Colon (tissue), 2 donors: ENCODE results near the gene KRT80.

ENCODE experiments used
- FAIRE-seq: peaks from 2 replicates; lab custom pipeline; 2012; peaks lifted over from hg19 to GRCh38; lab: Jason Lieb, UNC
- donor health status: control.
- donor health status: control.

Gene KRT80

DNA sequence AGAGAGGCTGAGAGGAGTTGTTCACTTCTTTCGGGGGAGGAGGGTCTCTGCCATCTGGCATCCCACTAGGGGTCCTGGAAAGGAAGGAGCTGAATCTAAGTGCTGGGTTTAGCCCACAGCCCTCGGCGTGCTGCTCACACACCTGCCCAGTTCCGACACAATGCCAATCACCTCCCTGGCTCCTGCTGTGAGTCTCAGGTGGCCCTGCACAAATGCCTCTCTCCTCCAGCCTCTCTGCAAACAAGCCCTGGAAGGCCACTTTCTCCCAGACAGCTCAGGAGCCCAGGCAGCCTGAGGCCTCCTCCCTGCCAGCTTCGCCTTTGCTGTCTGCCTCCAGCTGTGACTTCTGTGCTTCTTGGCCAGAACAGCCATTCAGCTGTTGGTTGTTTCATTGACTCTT lies 61.1 kb downstream of the KRT80 start:
- FAIRE-seq: no peak

DNA sequence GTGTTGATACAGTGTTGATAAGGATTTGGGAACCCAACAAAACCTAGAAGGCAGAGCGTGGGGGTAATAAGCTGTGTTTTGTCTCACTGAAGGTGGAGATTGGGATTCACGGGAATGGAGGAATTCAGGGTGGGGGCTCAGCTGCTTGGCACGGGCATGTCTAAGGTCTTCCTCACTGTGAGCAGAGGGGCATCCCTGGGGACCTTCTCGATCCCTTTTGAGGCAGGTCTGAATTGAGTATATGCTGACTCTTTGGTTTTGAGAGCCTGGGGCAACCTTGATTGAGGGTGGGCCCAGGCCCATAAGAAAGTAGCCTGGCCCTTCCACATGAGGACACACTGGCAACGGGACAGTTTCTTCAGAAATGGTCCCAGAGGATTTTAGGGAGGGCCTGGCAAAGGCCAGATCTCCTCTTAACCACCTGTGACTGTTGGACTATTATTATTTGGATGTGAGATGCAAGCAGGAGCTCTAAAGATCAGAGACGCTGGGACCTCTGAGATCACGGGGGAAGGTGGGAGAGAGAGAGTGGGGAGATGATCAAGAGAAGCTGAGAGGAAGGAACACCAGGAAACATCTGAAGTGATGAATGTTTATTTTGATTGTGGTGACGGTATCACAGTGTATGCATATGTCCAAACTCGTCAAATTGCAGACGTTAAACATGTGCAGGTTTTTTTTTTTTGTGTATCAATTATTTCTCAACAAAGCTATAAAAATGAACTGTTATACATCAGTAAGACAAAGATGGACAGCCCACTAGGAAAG lies 63.9 kb downstream of the KRT80 start:
- no peak for FAIRE-seq

DNA sequence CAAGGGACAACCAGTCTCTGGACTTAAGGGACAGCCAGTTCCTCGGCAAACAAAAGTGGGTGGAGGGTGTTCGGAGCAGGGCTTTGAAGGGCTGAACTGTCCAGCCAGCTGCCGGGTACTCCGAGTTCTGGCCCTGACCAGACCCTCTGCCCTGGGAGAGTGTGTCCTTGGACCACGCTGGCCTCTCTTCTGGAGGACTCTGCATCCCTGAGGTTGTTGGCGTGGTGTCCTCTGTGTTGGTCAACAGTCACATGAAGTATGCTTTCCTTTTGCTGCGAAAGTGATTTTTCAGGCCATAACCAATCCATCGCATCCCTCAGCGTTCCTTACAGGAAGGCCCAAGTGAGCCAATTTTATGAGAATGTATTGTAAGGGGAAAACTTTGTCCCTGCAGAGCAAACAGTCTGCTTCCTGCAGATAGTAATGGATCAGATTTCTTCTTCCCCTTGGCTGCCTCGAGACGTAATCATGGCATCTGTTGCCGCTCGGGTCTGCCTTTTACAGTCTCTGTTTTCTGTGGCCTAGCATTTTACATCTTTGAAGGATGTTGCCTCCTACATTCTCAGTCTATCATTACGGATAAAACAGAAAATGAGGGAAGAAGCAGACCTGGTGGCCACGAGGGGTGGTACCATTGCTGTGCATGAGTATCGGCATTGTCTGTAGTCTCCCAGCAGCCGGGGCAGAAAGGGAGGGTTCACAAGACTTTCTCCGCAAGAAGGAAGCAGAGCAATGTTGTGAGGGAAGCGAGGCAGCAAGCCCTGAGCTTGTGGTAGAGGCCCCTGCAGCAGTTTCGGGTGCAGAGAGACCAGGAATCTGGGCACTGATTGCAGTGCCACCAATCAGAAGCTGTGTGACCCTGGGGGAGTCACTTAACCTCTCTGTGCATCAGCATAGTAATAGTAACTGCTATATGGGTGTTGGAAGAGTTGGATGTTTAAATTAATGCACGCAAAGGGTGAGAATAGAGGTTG lies 64.9 kb downstream of the KRT80 start:
- FAIRE-seq: no peak

DNA sequence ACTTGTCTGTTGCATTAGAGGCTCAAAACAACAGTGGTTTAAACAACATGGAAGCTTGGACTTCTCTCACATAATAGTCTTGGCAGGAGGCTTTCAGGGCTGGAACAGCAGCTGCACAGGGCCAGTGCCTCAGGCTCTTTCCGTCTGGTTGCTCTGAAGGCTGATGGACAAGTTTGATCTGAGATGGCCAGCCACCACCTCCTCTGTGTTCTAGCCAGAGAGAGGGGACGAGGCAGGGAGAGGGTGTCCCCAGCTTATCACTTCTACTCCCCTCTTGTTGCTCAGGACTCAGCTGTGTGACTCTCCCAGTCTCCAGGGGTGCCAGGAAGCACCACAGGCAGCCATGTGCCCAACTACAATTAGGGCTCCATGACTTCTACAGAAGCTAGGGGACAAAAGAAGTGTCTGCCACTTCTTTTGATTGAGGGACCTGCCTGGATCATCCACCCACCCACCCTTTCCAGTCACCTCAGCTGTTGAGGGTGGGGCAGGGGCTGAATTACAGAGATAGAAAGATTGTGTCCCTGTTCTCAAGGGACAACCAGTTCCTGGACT lies 65.7 kb downstream of the KRT80 start:
- FAIRE-seq: no peak

DNA sequence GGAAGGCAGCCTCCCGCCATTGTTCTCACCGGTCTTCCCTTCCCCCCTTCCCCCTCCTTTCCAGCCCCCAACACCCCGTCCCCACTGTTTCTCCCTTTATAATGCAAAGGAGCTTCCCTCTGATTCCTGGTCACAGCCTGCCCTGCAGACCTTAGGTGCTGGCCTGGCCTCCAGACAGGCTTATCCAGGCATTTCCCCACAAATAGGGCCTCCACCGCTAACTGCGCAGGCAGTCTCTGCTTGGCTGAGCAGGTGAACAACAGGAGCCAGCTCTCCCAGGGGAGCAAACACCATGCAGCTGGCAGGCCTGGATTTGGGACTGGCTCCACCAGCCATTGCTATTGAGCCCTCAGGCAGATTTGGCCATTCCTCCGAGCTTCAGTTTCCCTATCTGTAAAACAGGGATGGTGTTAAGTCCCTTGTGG lies 66.3 kb downstream of the KRT80 start:
- no peak for FAIRE-seq

DNA sequence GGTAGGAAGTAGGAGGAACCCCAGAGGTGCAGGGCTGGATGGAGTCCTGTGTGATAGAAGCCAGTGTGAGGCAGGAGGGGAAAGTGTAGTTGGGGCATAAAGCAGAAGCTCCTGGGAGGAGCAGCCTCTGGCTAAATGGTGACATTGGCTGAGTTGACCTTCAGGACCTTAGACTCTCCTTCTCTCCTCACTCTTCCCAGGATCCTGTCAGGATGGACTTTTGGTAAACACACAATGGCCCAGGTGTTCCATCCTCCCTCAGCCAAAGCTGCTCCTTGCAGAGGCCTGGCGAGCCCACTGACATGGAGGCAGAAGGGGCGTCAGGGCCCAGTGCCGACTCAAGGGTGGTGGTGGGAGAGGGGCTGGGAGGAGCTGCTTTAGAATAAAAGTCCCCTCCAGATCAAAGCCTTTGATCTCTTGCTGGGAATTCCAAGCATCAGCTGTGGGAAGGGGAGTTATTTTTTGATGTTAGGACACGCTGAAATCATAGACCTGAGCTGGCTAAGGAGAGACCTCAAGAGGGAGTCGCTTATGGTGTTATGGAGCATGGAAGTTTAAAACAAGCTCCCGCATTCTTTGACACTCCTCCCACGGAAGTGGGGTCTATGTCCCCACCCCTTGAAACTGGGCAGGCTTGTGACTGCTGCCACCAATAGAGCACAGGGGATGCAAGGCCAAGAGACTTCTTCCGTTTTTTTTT lies 68.2 kb downstream of the KRT80 start:
- FAIRE-seq: no peak

DNA sequence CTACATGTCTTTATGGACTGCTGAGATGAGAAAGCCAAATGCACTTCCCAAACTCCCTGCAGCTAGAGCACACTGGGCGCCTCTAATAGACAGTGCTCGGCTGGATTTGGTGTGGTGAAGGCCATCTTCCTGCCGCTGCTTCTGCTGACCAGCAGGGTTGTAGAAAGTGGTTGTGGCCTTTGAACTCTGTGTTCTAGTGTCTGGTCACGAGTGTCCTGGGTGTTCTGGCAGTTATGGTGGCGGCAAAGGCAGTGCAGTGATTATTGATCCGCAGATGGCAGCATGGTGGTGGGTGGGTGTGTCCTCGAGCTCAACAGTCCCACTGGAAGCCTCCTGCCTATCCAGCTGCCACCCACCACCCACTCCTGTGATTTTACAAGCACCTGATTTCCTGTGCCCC lies 68.9 kb downstream of the KRT80 start:
- FAIRE-seq: no peak

DNA sequence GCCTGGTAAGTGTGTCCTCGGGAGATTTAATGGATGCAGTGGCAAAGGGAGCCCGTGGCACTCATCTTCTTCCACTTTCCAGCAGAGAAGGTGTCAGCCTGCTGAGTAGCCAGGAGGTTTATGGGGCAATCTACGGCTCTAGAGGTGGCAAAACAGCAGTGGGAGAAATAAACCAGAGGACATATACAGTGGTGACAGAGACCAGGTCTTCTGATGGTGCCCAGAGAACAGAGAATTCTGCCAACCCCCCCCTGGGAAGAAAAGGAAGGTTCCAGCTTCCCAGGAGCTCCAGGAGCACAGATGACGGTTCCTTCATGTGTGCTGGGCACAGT lies 69.3 kb downstream of the KRT80 start:
- no peak for FAIRE-seq

DNA sequence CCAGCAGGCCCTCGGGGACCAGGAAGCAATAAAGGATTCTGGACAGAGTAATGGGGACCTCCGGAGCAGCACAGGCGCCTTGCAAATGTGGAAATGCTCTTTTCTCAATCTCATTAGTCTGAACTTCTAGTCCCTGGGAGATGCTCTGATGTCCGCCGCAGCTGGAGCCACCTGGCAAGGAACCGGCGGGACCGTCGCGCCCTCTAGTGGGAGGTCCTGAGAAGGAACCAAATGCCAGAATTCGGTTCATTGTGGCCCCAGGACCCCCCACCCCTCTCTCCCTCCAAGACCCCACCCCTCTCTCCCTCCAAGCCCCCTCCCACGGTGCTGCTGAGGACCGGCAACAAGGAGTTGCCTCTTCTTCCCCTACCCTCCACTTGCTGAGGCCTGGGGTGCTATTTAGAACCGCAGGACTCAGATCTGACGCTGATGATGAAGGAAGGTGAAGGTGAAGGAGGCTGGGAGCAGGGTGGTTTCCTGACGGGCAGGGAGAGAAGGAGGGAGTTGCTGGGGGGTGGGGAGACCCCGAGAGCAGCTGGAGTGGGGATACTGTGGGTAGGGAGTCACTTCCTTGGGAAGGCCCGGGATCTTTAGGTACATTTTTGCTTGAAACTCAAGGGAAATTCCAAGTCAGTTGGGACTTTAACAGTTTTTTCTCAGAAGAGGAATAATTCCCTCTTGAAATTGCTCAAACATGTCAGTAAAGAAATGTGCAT lies 69.8 kb downstream of the KRT80 start:
- no peak for FAIRE-seq

DNA sequence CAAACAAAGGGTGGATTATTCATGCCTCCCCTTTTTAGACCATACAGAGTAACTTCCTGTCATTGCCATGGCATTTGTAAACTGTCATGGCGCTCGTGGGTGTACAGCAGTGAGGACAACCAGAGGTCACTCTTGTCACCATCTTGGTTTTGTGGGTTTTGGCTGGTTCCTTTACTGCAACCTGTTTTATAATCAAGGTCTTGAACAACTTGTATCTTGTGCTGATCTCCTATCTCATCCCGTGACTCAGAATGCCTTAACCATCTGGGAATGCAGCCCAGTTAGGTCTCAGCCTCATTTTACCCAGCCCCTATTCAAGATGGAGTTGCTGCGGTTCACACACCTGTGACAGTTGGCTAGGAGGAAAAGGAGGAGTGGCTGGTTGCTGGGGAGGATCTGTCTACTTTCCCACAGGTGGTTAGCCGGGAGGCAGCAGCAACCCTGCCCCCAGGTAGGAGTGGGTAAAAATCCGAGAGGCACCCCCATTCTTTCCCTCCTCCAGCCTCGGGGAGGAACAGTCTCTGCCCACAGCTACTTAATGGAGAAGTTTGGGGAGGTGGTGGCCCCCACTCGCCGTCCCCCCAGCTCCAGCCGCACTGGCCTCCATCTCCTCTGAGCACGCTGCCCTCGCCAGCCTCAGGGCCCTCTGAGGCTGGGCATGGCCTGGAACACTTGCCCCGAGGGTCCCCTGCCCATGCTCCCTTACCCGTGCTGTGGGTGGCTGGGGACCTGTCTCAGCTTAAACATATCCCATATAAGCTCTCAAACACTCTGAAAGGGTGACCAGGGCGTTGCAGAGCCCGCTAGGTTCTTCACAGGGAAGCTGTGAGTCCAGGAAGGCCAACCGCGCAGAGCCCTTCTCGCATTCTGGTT lies 70.6 kb downstream of the KRT80 start:
- FAIRE-seq: no peak

DNA sequence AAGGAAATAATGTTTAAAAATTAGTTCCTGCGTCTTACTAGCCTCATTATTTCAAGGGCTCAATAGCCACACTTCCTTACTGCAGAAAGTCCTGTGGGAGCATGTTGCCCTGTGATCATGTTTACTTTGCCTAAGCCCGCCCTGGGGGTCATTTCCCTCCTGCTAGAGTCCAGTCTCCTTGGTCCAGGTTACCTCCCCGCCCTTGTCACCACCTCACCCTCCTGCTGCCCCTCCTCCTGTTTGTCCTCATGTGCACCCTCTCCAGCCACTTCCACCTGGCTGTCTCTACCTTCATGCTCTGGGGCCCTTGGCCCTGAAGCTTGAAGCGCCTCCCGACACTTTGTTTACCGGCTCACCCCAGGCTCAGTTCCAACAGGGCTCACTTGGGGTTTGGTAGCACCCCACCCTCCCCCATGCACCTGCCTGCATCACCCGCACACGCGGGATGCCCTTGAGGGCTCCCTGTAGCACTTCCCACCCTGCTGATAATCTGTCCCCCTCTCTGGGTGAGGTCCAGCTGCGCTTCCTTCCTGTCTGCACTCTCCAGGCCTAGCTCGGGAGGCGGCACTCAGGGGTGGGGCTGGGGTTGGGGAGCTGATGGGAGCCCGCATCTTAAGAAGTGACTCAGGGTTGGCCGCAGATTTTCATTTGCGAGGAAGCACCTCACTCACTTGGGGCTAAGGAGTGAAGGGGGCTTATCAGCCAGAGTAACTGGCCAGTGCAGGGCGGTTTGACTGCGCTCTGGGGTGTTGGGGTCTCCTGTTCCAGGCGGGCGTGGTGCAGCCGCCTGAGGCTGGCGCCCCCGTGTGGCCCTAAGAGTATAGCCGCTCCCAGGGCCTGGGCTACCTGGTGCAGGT lies 72.2 kb downstream of the KRT80 start:
- FAIRE-seq: no peak
